ENCODE results near the gene NSA2. TPM values are rescaled to one million over a fixed set of nuclear protein-coding genes. Genes with fewer than 3 reads are reported as not detected.

The NSA2 gene
- polyA plus RNA-seq, 3 donors, result 31.2 to 45.9 (median 37.5) TPM

GRCh38 chr5:74801941-74802340, 34.9 kb downstream of the NSA2 start:
- H3K9me3 Mint-ChIP-seq, result no peaks in the 10 kb centered on the region
- H3K4me1 ChIP-seq (ENCODE audit: control insufficient read depth in 1 of 2, insufficient read depth in 2 of 2, low read length in 2 of 2), result no peaks in the 10 kb centered on the region
- no peaks in the 10 kb centered on the region for H3K27me3 ChIP-seq (ENCODE audit: control insufficient read depth in 2 of 2, insufficient read depth in 2 of 2, low read length in 2 of 2)
- H3K36me3 ChIP-seq (replicated peaks in 1 of 2; ENCODE audit: control insufficient read depth in 1 of 2, insufficient read depth in 2 of 2, low read length in 2 of 2), result no peaks in the 10 kb centered on the region
- H3K4me3 Mint-ChIP-seq, result no peak overlapping the region
- no peak for TF ChIP-seq CTCF (IDR thresholded peaks at IDR 0.05)
- H3K36me3 Mint-ChIP-seq, result peaks cover 0 to 7% of the 10 kb centered on the region in 2 donors
- no peak overlapping the region for H2AFZ ChIP-seq (ENCODE audit: insufficient read depth, low read depth, low read length, poor library complexity, severe bottlenecking)
- H3K9ac ChIP-seq (ENCODE audit: insufficient read depth, low read length, poor library complexity, severe bottlenecking), result no peak overlapping the region
- H3K27ac ChIP-seq (ENCODE audit: low read depth in 1 of 2, low read length in 2 of 2), result no peak overlapping the region
- H3K4me1 Mint-ChIP-seq, result no peaks in the 10 kb centered on the region
- WGBS (ENCODE audit: insufficient coverage), result 40% methylated on average over 1 of the region's 1 CpG
- H3K27me3 Mint-ChIP-seq (ENCODE audit: low read depth in 3 of 3), result peaks cover 0 to 3% (median 0%) of the 10 kb centered on the region in 3 donors
- no peaks in the 10 kb centered on the region for H4K20me1 ChIP-seq (ENCODE audit: insufficient read depth, low read length)
- no peak overlapping the region for H3K4me2 ChIP-seq (replicated peaks; ENCODE audit: extremely low read depth, low read length, poor library complexity, severe bottlenecking)
- H3K9me3 ChIP-seq (replicated peaks in 1 of 2; ENCODE audit: control insufficient read depth in 1 of 2, insufficient read depth in 1 of 2, low read length in 2 of 2), result no peaks in the 10 kb centered on the region
- DNase-seq, result no peak
- intact Hi-C loops (cut with micrococcal nuclease), result no loop called here
- H3K27ac Mint-ChIP-seq, result no peak overlapping the region
- H3K4me3 ChIP-seq (replicated peaks in 1 of 3; ENCODE audit: low read depth in 2 of 3, low read length in 3 of 3), result no peak overlapping the region
- no peaks in the 10 kb centered on the region for H3K79me2 ChIP-seq (ENCODE audit: insufficient read depth, low read length)

- no peaks in the 10 kb centered on the region for H3K9me3 Mint-ChIP-seq
- TF ChIP-seq CTCF (IDR thresholded peaks at IDR 0.05), result no peak
Measured at GRCh38 chr5:74810915-74811314, 43.9 kb downstream of the NSA2 start.

More at GRCh38 chr5:74810915-74811314, 43.9 kb downstream of the NSA2 start:
- no peak overlapping the region for H3K4me3 Mint-ChIP-seq
- no peaks in the 10 kb centered on the region for H4K20me1 ChIP-seq (ENCODE audit: insufficient read depth, low read length)
- H3K27me3 ChIP-seq (ENCODE audit: control insufficient read depth in 2 of 2, insufficient read depth in 2 of 2, low read length in 2 of 2), result no peaks in the 10 kb centered on the region
- H3K9ac ChIP-seq (ENCODE audit: insufficient read depth, low read length, poor library complexity, severe bottlenecking), result no peak overlapping the region
- no peak overlapping the region for H3K4me3 ChIP-seq (replicated peaks in 1 of 3; ENCODE audit: low read depth in 2 of 3, low read length in 3 of 3)
- DNase-seq, result no peak
- H3K4me1 ChIP-seq (ENCODE audit: control insufficient read depth in 1 of 2, insufficient read depth in 2 of 2, low read length in 2 of 2), result no peaks in the 10 kb centered on the region
- no peaks in the 10 kb centered on the region for H3K36me3 ChIP-seq (replicated peaks in 1 of 2; ENCODE audit: control insufficient read depth in 1 of 2, insufficient read depth in 2 of 2, low read length in 2 of 2)
- H3K27ac ChIP-seq (ENCODE audit: low read depth in 1 of 2, low read length in 2 of 2), result no peak overlapping the region
- no peak overlapping the region for H2AFZ ChIP-seq (ENCODE audit: insufficient read depth, low read depth, low read length, poor library complexity, severe bottlenecking)
- H3K4me1 Mint-ChIP-seq, result peaks cover 6% of the 10 kb centered on the region
- no peak overlapping the region for H3K4me2 ChIP-seq (replicated peaks; ENCODE audit: extremely low read depth, low read length, poor library complexity, severe bottlenecking)
- no peaks in the 10 kb centered on the region for H3K9me3 ChIP-seq (replicated peaks in 1 of 2; ENCODE audit: control insufficient read depth in 1 of 2, insufficient read depth in 1 of 2, low read length in 2 of 2)
- peaks cover 0 to 4% (median 3%) of the 10 kb centered on the region in 3 donors for H3K27me3 Mint-ChIP-seq (ENCODE audit: low read depth in 3 of 3)
- H3K27ac Mint-ChIP-seq, result no peak overlapping the region
- H3K79me2 ChIP-seq (ENCODE audit: insufficient read depth, low read length), result no peaks in the 10 kb centered on the region
- 100% methylated on average over 3 of the region's 4 CpGs for WGBS (ENCODE audit: insufficient coverage)
- no peaks in the 10 kb centered on the region for H3K36me3 Mint-ChIP-seq
- intact Hi-C loops (cut with micrococcal nuclease), result no loop called here
